ENCODE results near the gene RBMS3. TPM values are rescaled to one million over a fixed set of nuclear protein-coding genes. Genes with fewer than 3 reads are reported as not detected.

Gene RBMS3
- total RNA-seq, 1 experiment from 2014 or later, result 8.7 TPM

- TF ChIP-seq AFF4 (CRISPR knock-in tag; IDR thresholded peaks at IDR 0.05; ENCODE audit: borderline replicate concordance) (no peak), ZNF671 (CRISPR knock-in tag; IDR thresholded peaks at IDR 0.05) (no peak), RELA (CRISPR knock-in tag; IDR thresholded peaks at IDR 0.05; ENCODE audit: borderline replicate concordance) (no peak)
Measured at GRCh38 chr3:29906906-29907305, 626.0 kb downstream of the RBMS3 start (continued).

- Mint-ChIP-seq H3K27me3 (ENCODE audit: low read depth) (no peaks in the 10 kb centered on the region), H3K36me3 (no peaks in the 10 kb centered on the region), H3K4me1 (no peaks in the 10 kb centered on the region), H3K9me3 (no peaks in the 10 kb centered on the region), H3K4me3 (no peak overlapping the region), H3K27ac (no peak overlapping the region)
- ATAC-seq (no peak), DNase-seq (ENCODE audit: low spot score) (no peak)
- TF ChIP-seq FOXP1 (CRISPR knock-in tag; IDR thresholded peaks at IDR 0.05; ENCODE audit: borderline replicate concordance), result no peak
- TF ChIP-seq TEAD1 (CRISPR knock-in tag; IDR thresholded peaks at IDR 0.05), result no peak
- no peak for TF ChIP-seq CREM (CRISPR knock-in tag; IDR thresholded peaks at IDR 0.05)
- no peak for TF ChIP-seq ETV6 (CRISPR knock-in tag; IDR thresholded peaks at IDR 0.05)
- TF ChIP-seq ARID4B (CRISPR knock-in tag; IDR thresholded peaks at IDR 0.05; ENCODE audit: borderline replicate concordance), result no peak
- no peak for TF ChIP-seq CTCF (IDR thresholded peaks at IDR 0.05)
- no peak for TF ChIP-seq KAT7 (CRISPR knock-in tag; IDR thresholded peaks at IDR 0.05; ENCODE audit: borderline replicate concordance)
- TF ChIP-seq OVOL2 (CRISPR knock-in tag; IDR thresholded peaks at IDR 0.05; ENCODE audit: borderline replicate concordance), result no peak
- TF ChIP-seq MYBL2 (CRISPR knock-in tag; IDR thresholded peaks at IDR 0.05), result no peak
- TF ChIP-seq ZNF317 (CRISPR knock-in tag; IDR thresholded peaks at IDR 0.05; ENCODE audit: borderline replicate concordance, low read depth), result no peak
- no peak for TF ChIP-seq ZNF671 (CRISPR knock-in tag; IDR thresholded peaks at IDR 0.05)
- TF ChIP-seq ZBTB21 (CRISPR knock-in tag; IDR thresholded peaks at IDR 0.05; ENCODE audit: borderline replicate concordance), result no peak
- TF ChIP-seq ZSCAN18 (CRISPR knock-in tag; IDR thresholded peaks at IDR 0.05), result no peak
- TF ChIP-seq FOXJ3 (CRISPR knock-in tag; IDR thresholded peaks at IDR 0.05; ENCODE audit: borderline replicate concordance), result no peak
- TF ChIP-seq PREB (CRISPR knock-in tag; IDR thresholded peaks at IDR 0.05; ENCODE audit: borderline replicate concordance), result no peak
- ChIA-PET POLR2A (no interaction called here), CTCF (no interaction called here)
Measured at GRCh38 chr3:29912600-29913288, 631.9 kb downstream of the RBMS3 start.

All from WTC11 (cell line).